GM23338 (cell line): ENCODE measurements around the gene MXRA7.

Source experiments
- EZH2phosphoT487 ChIP-seq: fragments of 200-600 bp; sonication (generic); IDR thresholded peaks from one replicate; pipeline ENCODE4 v1.8.1; 2018; ENCODE audit warnings: antibody characterized with exemption; ENCODE audit not compliant: unreplicated experiment
- STAT1 ChIP-seq: IDR thresholded peaks from one replicate; pipeline ENCODE4 v1.6.1; 2016; ENCODE audit warnings: antibody characterized with exemption; ENCODE audit not compliant: unreplicated experiment
- TF ChIP-seq, protein P1 (sequence below), 2 experiments: fragments of 200-600 bp in 1 of 2; sonication (generic) in 1 of 2; conservative IDR thresholded peaks; 2 replicates each; pipeline versions ENCODE4 v1.5.1 to v1.6.1; 2016 to 2017; ENCODE audit warnings: antibody characterized with exemption in 2 of 2, low read depth in 2 of 2, mild to moderate bottlenecking in 2 of 2, moderate library complexity in 1 of 2

DNA sequence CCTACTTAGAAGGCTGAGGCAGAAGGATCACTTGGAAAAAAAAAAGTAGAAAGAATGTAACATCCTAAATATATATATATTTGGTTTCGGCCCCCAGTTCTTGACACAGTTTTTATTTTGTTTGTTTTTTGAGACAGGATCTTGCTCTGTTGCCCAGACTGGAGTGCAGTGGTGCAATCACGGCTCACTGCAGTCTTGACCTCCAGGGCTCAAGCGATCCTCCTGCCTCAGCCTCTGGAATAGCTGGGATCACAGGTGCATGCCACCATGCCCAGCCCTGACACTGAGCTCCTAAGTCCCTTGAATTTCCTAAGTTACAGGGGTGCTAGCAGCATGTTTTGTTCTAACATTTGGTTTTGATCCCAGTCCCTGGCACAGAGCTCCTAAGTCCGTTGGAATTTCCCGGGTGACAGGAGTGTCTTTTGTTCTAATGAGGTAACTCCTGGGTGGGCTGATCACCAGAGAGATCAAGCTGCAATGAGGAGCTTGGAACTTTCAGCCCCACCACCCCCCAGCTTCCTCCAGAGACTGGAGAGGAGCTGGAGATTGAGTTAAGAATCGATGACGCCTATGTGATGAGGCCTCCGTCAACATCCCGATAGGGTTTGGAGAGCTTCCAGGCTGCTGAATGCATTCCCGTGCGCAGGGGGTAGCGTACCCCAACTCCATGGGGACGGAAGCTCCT, 20.0 kb downstream of the MXRA7 start:
- TF ChIP-seq STAT1 (no peak), EZH2phosphoT487 (no peak)
- TF ChIP-seq, protein P1, sequence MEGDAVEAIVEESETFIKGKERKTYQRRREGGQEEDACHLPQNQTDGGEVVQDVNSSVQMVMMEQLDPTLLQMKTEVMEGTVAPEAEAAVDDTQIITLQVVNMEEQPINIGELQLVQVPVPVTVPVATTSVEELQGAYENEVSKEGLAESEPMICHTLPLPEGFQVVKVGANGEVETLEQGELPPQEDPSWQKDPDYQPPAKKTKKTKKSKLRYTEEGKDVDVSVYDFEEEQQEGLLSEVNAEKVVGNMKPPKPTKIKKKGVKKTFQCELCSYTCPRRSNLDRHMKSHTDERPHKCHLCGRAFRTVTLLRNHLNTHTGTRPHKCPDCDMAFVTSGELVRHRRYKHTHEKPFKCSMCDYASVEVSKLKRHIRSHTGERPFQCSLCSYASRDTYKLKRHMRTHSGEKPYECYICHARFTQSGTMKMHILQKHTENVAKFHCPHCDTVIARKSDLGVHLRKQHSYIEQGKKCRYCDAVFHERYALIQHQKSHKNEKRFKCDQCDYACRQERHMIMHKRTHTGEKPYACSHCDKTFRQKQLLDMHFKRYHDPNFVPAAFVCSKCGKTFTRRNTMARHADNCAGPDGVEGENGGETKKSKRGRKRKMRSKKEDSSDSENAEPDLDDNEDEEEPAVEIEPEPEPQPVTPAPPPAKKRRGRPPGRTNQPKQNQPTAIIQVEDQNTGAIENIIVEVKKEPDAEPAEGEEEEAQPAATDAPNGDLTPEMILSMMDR (conservative IDR thresholded peaks at IDR 0.05; ENCODE audit: low read depth in 2 of 2) = no peak
